Activated naive CD4-positive, alpha-beta T cell treated with anti-CD3 and anti-CD28 coated beads, Interleukin-2, amount 50 U/mL, for 16 hours (primary cell): ENCODE data around the gene FBXO30.

ENCODE experiments used
- DNase-seq: peaks from one replicate; pipeline ENCODE4 v3.0.0-alpha.2; 2020

Gene FBXO30

GRCh38 chr6:145815309-145816274 lies 997 bp upstream of the FBXO30 start:
- no peak for DNase-seq

- no peak for DNase-seq
These were observed 527 bp downstream of the FBXO30 start for GRCh38 chr6:145814035-145814500.

GRCh38 chr6:145813285-145814034 lies 1.1 kb downstream of the FBXO30 start:
- no peak for DNase-seq

- no peak for DNase-seq
These were observed 2.9 kb downstream of the FBXO30 start for GRCh38 chr6:145811741-145812140.

GRCh38 chr6:145809785-145810184 lies 4.8 kb downstream of the FBXO30 start:
- no peak for DNase-seq

GRCh38 chr6:145809211-145809610 lies 5.4 kb downstream of the FBXO30 start:
- no peak for DNase-seq

- DNase-seq, result no peak
These were observed 6.4 kb downstream of the FBXO30 start for GRCh38 chr6:145808239-145808638.

GRCh38 chr6:145802141-145802540 lies 12.5 kb downstream of the FBXO30 start:
- no peak for DNase-seq

GRCh38 chr6:145801021-145801420 lies 13.6 kb downstream of the FBXO30 start:
- DNase-seq, result no peak

- DNase-seq, result no peak
These were observed 16.1 kb downstream of the FBXO30 start for GRCh38 chr6:145798530-145798929.

GRCh38 chr6:145789443-145789842 lies 25.2 kb downstream of the FBXO30 start:
- DNase-seq, result no peak

- no peak for DNase-seq
These were observed 26.9 kb downstream of the FBXO30 start for GRCh38 chr6:145787688-145788087.

- DNase-seq, result no peak
These were observed 29.9 kb downstream of the FBXO30 start for GRCh38 chr6:145784683-145785082.

GRCh38 chr6:145783796-145784195 lies 30.8 kb downstream of the FBXO30 start:
- DNase-seq, result no peak

- no peak for DNase-seq
These were observed 41.7 kb downstream of the FBXO30 start for GRCh38 chr6:145772846-145773245.

- DNase-seq, result no peak
These were observed 49.1 kb downstream of the FBXO30 start for GRCh38 chr6:145765449-145765848.

GRCh38 chr6:145763742-145764141 lies 50.9 kb downstream of the FBXO30 start:
- DNase-seq, result no peak

- no peak for DNase-seq
These were observed 53.0 kb downstream of the FBXO30 start for GRCh38 chr6:145761584-145761983.

GRCh38 chr6:145758113-145758512 lies 56.5 kb downstream of the FBXO30 start:
- no peak for DNase-seq

- DNase-seq, result no peak
These were observed 58.4 kb downstream of the FBXO30 start for GRCh38 chr6:145756170-145756662.

GRCh38 chr6:145755682-145756081 lies 58.9 kb downstream of the FBXO30 start:
- DNase-seq, result no peak

GRCh38 chr6:145752638-145753037 lies 62.0 kb downstream of the FBXO30 start:
- DNase-seq, result no peak

GRCh38 chr6:145749632-145750031 lies 65.0 kb downstream of the FBXO30 start:
- no peak for DNase-seq

GRCh38 chr6:145745861-145746260 lies 68.7 kb downstream of the FBXO30 start:
- no peak for DNase-seq
